Loucy (cell line): ENCODE data around the gene CLIP1.

Experiments used
- EZH2phosphoT487 ChIP-seq: fragments of 200-600 bp; IDR thresholded peaks from 2 replicates; pipeline ENCODE4 v1.6.1; 2018; ENCODE audit warnings: antibody characterized with exemption, mild to moderate bottlenecking, moderate library complexity, borderline replicate concordance
- TF ChIP-seq, protein P1 (sequence below): fragments of 200-600 bp; sonication (generic); conservative IDR thresholded peaks from 2 replicates; pipeline ENCODE4 v1.5.1; 2014; ENCODE audit warnings: mild to moderate bottlenecking, antibody characterized with exemption, low read length

DNA sequence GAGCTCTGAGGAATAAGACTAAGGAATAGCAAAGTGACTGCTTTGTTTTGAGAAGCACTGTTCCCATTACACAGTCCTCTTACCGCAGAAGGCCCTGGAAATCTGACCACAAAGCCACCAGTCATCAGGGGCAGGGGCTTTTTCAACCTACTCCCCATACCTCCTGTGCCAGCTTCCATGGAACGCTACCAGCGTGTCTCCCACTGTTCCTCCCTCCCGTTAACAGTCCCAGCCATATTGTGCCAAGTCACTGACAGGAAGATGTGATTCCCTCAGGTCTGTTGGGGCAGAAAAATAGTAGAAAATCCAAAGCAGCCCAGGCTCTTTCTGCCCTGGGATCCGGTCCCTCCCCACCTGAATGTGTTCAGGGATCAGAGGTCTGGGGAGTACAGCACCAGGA, 109.5 kb downstream of the CLIP1 start:
- TF ChIP-seq, protein P1, sequence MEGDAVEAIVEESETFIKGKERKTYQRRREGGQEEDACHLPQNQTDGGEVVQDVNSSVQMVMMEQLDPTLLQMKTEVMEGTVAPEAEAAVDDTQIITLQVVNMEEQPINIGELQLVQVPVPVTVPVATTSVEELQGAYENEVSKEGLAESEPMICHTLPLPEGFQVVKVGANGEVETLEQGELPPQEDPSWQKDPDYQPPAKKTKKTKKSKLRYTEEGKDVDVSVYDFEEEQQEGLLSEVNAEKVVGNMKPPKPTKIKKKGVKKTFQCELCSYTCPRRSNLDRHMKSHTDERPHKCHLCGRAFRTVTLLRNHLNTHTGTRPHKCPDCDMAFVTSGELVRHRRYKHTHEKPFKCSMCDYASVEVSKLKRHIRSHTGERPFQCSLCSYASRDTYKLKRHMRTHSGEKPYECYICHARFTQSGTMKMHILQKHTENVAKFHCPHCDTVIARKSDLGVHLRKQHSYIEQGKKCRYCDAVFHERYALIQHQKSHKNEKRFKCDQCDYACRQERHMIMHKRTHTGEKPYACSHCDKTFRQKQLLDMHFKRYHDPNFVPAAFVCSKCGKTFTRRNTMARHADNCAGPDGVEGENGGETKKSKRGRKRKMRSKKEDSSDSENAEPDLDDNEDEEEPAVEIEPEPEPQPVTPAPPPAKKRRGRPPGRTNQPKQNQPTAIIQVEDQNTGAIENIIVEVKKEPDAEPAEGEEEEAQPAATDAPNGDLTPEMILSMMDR, result no peak
- TF ChIP-seq EZH2phosphoT487, result no peak
